HG02970 (cell line): ENCODE results near the gene PCED1B.
"Not testable (repeated sequence)": the region's sequence is repeated elsewhere in the genome, so short reads cannot be mapped to it uniquely, and the experiment has no call there.

Experiments used
- ATAC-seq: cut with Tn5 transposase; IDR thresholded peaks from one replicate; pipeline ENCODE4 v1.9.1; 2021; ENCODE audit warnings: mild to moderate bottlenecking, moderate library complexity, moderate number of reproducible peaks; ENCODE audit not compliant: unreplicated experiment, low FRiP score

Gene PCED1B

GRCh38 chr12:47079468-47079980 is at the start of gene PCED1B, which contains the start of gene AMIGO2:
PCED1B (plus strand) TSS chr12:47079621; CDS start chr12:47235064, 155,443 bp downstream.
AMIGO2 (minus strand) TSS chr12:47079959; CDS start chr12:47079002, 957 bp downstream.
- ATAC-seq: no peak

GRCh38 chr12:47029903-47030302 is 49.5 kb upstream of the PCED1B start:
- no peak for ATAC-seq

- no peak for ATAC-seq
These were observed 46.8 kb upstream of the PCED1B start for GRCh38 chr12:47032644-47033043.

GRCh38 chr12:47033081-47033480 is 46.3 kb upstream of the PCED1B start:
- no peak for ATAC-seq

GRCh38 chr12:47033789-47034555 is 45.4 kb upstream of the PCED1B start:
- ATAC-seq: no peak

GRCh38 chr12:47034661-47035060 is 44.8 kb upstream of the PCED1B start:
- ATAC-seq: no peak

GRCh38 chr12:47035484-47035883 is 43.9 kb upstream of the PCED1B start:
- ATAC-seq: no peak

GRCh38 chr12:47038270-47038748 is 41.1 kb upstream of the PCED1B start:
- ATAC-seq: no peak

GRCh38 chr12:47039079-47039478 is 40.3 kb upstream of the PCED1B start:
- ATAC-seq: no peak

- no peak for ATAC-seq
These were observed 39.7 kb upstream of the PCED1B start for GRCh38 chr12:47039756-47040155.

- no peak for ATAC-seq
These were observed 38.1 kb upstream of the PCED1B start for GRCh38 chr12:47041327-47041726.

- no peak for ATAC-seq
These were observed 30.9 kb upstream of the PCED1B start for GRCh38 chr12:47048541-47048940.

GRCh38 chr12:47051291-47051690 is 28.1 kb upstream of the PCED1B start:
- not testable (repeated sequence) for ATAC-seq

GRCh38 chr12:47052274-47052673 is 27.1 kb upstream of the PCED1B start:
- no peak for ATAC-seq

GRCh38 chr12:47053961-47054360 is 25.5 kb upstream of the PCED1B start:
- no peak for ATAC-seq

GRCh38 chr12:47054659-47055058 is 24.8 kb upstream of the PCED1B start:
- no peak for ATAC-seq

GRCh38 chr12:47055856-47056255 is 23.6 kb upstream of the PCED1B start:
- not testable (repeated sequence) for ATAC-seq

GRCh38 chr12:47056944-47057343 is 22.5 kb upstream of the PCED1B start:
- ATAC-seq: not testable (repeated sequence)

GRCh38 chr12:47058640-47059039 is 20.8 kb upstream of the PCED1B start:
- ATAC-seq: not testable (repeated sequence)

GRCh38 chr12:47065546-47065945 is 13.9 kb upstream of the PCED1B start:
- no peak for ATAC-seq

GRCh38 chr12:47066278-47067025 is 13.0 kb upstream of the PCED1B start:
- ATAC-seq: no peak
